Large intestine (tissue), 3 donors: ENCODE results near the gene DENND1A. TPM values are rescaled to one million over a fixed set of nuclear protein-coding genes. Genes with fewer than 3 reads are reported as not detected.

Experiments used
- DNase-seq, 2 donors: peaks; one replicate each; pipeline versions ENCODE4 v3.0.0 to v3.0.0-alpha.2; 2013
- H3K27ac ChIP-seq: one replicate; pipeline ENCODE4 v1.5.1; 2013; ENCODE audit warnings: low read length
- H3K27me3 ChIP-seq: 2 replicates; pipeline ENCODE4 v1.6.1; 2013; ENCODE audit warnings: low read length; ENCODE audit not compliant: control insufficient read depth, insufficient read depth
- H3K36me3 ChIP-seq: 2 replicates; pipeline ENCODE4 v1.6.1; 2013; ENCODE audit warnings: low read length; ENCODE audit not compliant: control insufficient read depth, insufficient read depth
- H3K4me1 ChIP-seq: one replicate; pipeline ENCODE4 v1.6.1; 2013; ENCODE audit warnings: low read length; ENCODE audit not compliant: control insufficient read depth, insufficient read depth
- H3K4me3 ChIP-seq: one replicate; pipeline ENCODE4 v1.5.1; 2013; ENCODE audit warnings: low read length
- H3K9me3 ChIP-seq: one replicate; pipeline ENCODE4 v1.6.1; 2013; ENCODE audit warnings: mild to moderate bottlenecking, low read depth, low read length, moderate library complexity; ENCODE audit not compliant: control insufficient read depth
- WGBS: methylation state at CpG from one replicate; pipeline ENCODE4 v1.1.5; 2013; ENCODE audit warnings: low lambda C conversion rate; ENCODE audit not compliant: insufficient coverage; 5-methylcytosine and 5-hydroxymethylcytosine counted together
- polyA plus RNA-seq: library from polyadenylated mRNA; unstranded; fragments of 120-200 nt; gene quantifications from one replicate; pipeline ENCODE4 v1.2.1, GENCODE V29; 2013

The DENND1A gene
- polyA plus RNA-seq, 1 donor = 29.7 TPM

GRCh38 chr9:123397975-123398374, 532.0 kb downstream of the DENND1A start:
- WGBS = no CpG with 5 or more reads among the region's 4 CpGs
- H3K27me3 ChIP-seq = no peaks in the 10 kb centered on the region
- H3K9me3 ChIP-seq = no peaks in the 10 kb centered on the region
- H3K27ac ChIP-seq = no peak overlapping the region
- H3K4me1 ChIP-seq = no peaks in the 10 kb centered on the region
- H3K4me3 ChIP-seq = no peak overlapping the region
- no peak for DNase-seq
- H3K36me3 ChIP-seq = peaks cover 17% of the 10 kb centered on the region

- no CpG with 5 or more reads among the region's 24 CpGs for WGBS
- no peak for DNase-seq
- no peaks in the 10 kb centered on the region for H3K27me3 ChIP-seq
Measured at GRCh38 chr9:123395689-123396511, 534.0 kb downstream of the DENND1A start.

GRCh38 chr9:123395276-123395688, 534.6 kb downstream of the DENND1A start:
- no peak for DNase-seq
- H3K27ac ChIP-seq = no peak overlapping the region
- peaks cover 7% of the 10 kb centered on the region for H3K36me3 ChIP-seq
- no CpG with 5 or more reads among the region's 5 CpGs for WGBS
- no peak overlapping the region for H3K4me3 ChIP-seq
- no peaks in the 10 kb centered on the region for H3K4me1 ChIP-seq
- H3K27me3 ChIP-seq = no peaks in the 10 kb centered on the region
- H3K9me3 ChIP-seq = no peaks in the 10 kb centered on the region

More at GRCh38 chr9:123395689-123396511, 534.0 kb downstream of the DENND1A start:
- no peaks in the 10 kb centered on the region for H3K9me3 ChIP-seq
- H3K4me3 ChIP-seq = no peak overlapping the region
- H3K4me1 ChIP-seq = no peaks in the 10 kb centered on the region
- H3K27ac ChIP-seq = no peak overlapping the region
- peaks cover 7% of the 10 kb centered on the region for H3K36me3 ChIP-seq

- DNase-seq = no peak
- no peaks in the 10 kb centered on the region for H3K9me3 ChIP-seq
- WGBS = no CpG with 5 or more reads among the region's 16 CpGs
Measured at GRCh38 chr9:123394291-123395235, 535.4 kb downstream of the DENND1A start.

GRCh38 chr9:123392802-123393201, 537.1 kb downstream of the DENND1A start:
- no peak overlapping the region for H3K4me3 ChIP-seq
- H3K27ac ChIP-seq = no peak overlapping the region
- H3K4me1 ChIP-seq = no peaks in the 10 kb centered on the region
- no peaks in the 10 kb centered on the region for H3K27me3 ChIP-seq
- H3K36me3 ChIP-seq = peaks cover 7% of the 10 kb centered on the region
- DNase-seq = no peak
- H3K9me3 ChIP-seq = no peaks in the 10 kb centered on the region
- WGBS = no CpG with 5 or more reads among the region's 4 CpGs

More at GRCh38 chr9:123394291-123395235, 535.4 kb downstream of the DENND1A start:
- Histone ChIP-seq H3K27ac (no peak overlapping the region), H3K4me3 (no peak overlapping the region), H3K4me1 (no peaks in the 10 kb centered on the region), H3K36me3 (peaks cover 7% of the 10 kb centered on the region), H3K27me3 (no peaks in the 10 kb centered on the region)

- Histone ChIP-seq H3K9me3 (no peaks in the 10 kb centered on the region), H3K27ac (no peak overlapping the region), H3K4me3 (no peak overlapping the region), H3K27me3 (no peaks in the 10 kb centered on the region), H3K4me1 (no peaks in the 10 kb centered on the region), H3K36me3 (peaks cover 7% of the 10 kb centered on the region)
- no peak for DNase-seq
- no CpG with 5 or more reads among the region's 28 CpGs for WGBS
Measured at GRCh38 chr9:123391946-123392345, 538.0 kb downstream of the DENND1A start.

- peaks cover 4% of the 10 kb centered on the region for H3K36me3 ChIP-seq
- no peak overlapping the region for H3K4me3 ChIP-seq
- H3K4me1 ChIP-seq = no peaks in the 10 kb centered on the region
- DNase-seq = no peak
- H3K27me3 ChIP-seq = no peaks in the 10 kb centered on the region
- H3K9me3 ChIP-seq = no peaks in the 10 kb centered on the region
- H3K27ac ChIP-seq = no peak overlapping the region
- WGBS = no CpG with 5 or more reads among the region's 5 CpGs
Measured at GRCh38 chr9:123391233-123391632, 538.7 kb downstream of the DENND1A start.

GRCh38 chr9:123390337-123391135, 539.4 kb downstream of the DENND1A start:
- H3K27me3 ChIP-seq = no peaks in the 10 kb centered on the region
- no peaks in the 10 kb centered on the region for H3K9me3 ChIP-seq
- no peak overlapping the region for H3K27ac ChIP-seq
- DNase-seq = no peak
- H3K36me3 ChIP-seq = peaks cover 3% of the 10 kb centered on the region
- WGBS = 100% methylated on average over 1 of the region's 23 CpGs
- H3K4me3 ChIP-seq = no peak overlapping the region
- H3K4me1 ChIP-seq = no peaks in the 10 kb centered on the region

GRCh38 chr9:123389698-123390097, 540.2 kb downstream of the DENND1A start:
- H3K4me3 ChIP-seq = no peak overlapping the region
- no peak for DNase-seq
- no peaks in the 10 kb centered on the region for H3K9me3 ChIP-seq
- H3K27me3 ChIP-seq = no peaks in the 10 kb centered on the region
- H3K36me3 ChIP-seq = peaks cover 3% of the 10 kb centered on the region
- no peaks in the 10 kb centered on the region for H3K4me1 ChIP-seq
- H3K27ac ChIP-seq = no peak overlapping the region
- no CpG with 5 or more reads among the region's 12 CpGs for WGBS

GRCh38 chr9:123389070-123389469, 540.9 kb downstream of the DENND1A start:
- H3K27me3 ChIP-seq = no peaks in the 10 kb centered on the region
- no peak for DNase-seq
- no peaks in the 10 kb centered on the region for H3K4me1 ChIP-seq
- H3K27ac ChIP-seq = no peak overlapping the region
- no peaks in the 10 kb centered on the region for H3K9me3 ChIP-seq
- H3K4me3 ChIP-seq = no peak overlapping the region
- WGBS = no CpG with 5 or more reads among the region's 10 CpGs
- H3K36me3 ChIP-seq = no peaks in the 10 kb centered on the region
